ENCODE measurements around the gene SPATA4.
"Not testable (repeated sequence)": the region's sequence is repeated elsewhere in the genome, so short reads cannot be mapped to it uniquely, and the experiment has no call there.

Gene SPATA4

DNA sequence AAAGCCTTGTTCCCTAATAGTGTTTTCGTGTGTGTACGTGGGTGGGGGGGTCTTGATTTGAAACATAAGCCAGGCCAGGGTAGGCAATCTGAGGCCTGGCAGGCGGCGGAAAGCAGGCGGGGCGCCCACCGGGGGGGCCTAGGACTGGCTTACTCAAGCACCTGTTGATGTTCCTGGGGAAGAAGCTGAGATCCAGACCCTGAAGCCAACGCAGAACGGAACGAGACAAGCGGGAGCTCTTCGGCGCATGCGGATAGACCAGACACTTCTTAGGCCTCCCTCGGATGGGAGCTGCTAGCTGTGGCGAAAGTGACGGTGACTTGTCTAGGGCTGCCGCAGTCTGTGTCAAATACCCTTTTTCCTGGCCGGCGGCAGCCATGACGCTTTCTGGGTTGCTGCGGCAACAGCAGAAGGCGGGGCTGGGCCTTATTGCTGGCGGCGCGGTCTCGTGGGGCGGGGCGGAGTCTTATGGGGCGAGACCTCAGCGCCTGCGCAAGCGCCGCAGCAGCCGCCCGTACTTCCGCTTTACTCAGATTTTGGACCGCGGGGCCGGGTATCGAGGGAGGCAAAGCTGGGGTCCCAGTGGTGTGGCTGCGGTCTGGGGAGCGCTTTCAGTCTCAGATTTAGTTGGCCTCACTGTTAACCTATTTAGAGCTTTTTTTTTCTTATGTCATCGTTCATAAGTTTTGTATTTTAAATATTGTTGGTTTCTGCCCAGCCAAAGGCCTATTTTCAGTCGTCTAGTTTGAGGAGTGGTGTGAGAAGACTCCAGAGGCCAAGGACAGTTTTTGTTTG lies at the start of gene SPATA4:
SPATA4 (minus strand) TSS at position 402 of the 795 bp plus-strand sequence; CDS start at position 379, 23 bp downstream.
- DNase-seq (ENCODE audit: low read depth): peak; percentile 89

GRCh38 chr4:176242764-176243347 lies 47.5 kb upstream of the SPATA4 start:
- DNase-seq (ENCODE audit: low read depth): no peak

GRCh38 chr4:176241703-176242102 lies 46.3 kb upstream of the SPATA4 start:
- DNase-seq (ENCODE audit: low read depth): no peak

DNA sequence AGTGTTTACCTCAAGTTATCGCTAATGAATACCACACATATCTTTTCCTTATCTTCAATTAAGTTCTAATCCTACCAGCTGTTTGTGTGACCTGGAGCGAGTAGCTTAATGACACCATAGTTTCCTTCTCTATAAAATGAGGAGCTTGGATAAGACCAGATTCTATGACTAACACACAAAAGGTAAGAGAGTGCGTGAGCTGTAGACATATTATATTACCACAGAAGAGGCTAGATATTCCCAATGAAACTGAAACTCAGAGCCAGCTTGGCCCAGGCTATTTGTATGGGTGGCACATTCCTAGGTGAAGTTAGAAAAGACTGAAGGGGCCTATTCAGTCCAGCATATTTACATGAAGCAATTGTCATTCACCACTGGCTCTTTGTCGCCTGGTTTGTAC lies 43.4 kb upstream of the SPATA4 start:
- DNase-seq (ENCODE audit: low read depth): no peak

DNA sequence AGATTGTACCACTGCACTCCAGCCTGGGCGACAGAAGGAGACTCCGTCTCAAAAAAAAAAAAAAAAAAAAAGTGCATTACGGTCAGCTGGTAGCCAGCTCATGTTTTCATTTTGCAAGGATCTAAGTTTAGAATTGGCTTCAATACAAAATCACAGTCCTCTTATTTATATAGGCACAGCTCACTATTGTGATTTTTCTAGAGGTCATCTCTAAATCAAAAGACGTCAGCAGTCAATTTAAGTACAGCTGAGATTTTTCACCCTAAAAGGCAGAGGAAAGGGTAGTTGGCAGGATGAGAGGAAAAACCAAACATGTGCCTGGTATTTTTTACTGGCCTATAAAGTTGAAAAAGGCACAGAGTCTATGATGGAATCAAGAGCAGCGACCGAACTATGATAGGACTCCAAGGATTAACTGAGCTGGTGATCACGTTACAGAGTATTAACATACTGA lies 42.8 kb upstream of the SPATA4 start:
- no peak for DNase-seq (ENCODE audit: low read depth)

DNA sequence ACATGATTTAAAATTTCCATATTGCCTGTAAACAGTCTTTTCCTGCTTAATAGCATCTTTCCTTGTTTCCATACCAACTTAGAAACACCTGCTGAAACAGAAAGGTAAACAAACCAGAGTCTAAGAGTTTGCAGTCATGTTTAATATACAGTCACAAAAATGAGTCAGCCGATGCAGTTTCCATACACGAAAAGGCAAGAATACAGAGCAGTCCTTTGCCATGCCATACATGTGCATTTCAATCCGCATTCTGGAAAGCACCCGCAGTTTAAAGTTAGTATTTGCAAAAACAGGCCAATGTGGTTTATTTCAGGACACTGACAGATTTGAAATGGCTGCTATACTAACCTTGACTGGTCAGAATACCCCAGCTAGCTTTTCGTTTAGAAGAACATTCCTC lies 41.6 kb upstream of the SPATA4 start:
- no peak for DNase-seq (ENCODE audit: low read depth)

DNA sequence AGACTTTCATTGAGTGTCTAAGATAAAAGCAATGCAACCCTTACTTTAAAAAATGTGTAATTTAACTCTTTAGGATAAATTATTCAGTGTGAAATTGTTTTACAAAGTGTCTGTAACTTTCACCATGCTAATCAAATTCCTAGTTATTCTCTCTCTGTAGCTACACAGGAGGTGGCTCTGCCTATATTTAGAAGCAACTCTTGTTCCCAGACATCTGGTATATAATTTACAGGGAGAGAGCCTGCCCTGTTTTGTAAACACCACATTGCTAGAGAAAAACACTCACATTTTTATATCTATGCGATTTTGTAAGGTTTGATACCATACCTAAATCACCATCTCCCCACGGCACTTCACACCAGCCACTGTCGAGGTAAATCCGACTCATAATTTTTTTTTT lies 35.5 kb upstream of the SPATA4 start:
- no peak for DNase-seq (ENCODE audit: low read depth)

GRCh38 chr4:176229645-176230044 lies 34.3 kb upstream of the SPATA4 start:
- DNase-seq (ENCODE audit: low read depth): no peak

GRCh38 chr4:176226736-176227135 lies 31.4 kb upstream of the SPATA4 start:
- no peak for DNase-seq (ENCODE audit: low read depth)

DNA sequence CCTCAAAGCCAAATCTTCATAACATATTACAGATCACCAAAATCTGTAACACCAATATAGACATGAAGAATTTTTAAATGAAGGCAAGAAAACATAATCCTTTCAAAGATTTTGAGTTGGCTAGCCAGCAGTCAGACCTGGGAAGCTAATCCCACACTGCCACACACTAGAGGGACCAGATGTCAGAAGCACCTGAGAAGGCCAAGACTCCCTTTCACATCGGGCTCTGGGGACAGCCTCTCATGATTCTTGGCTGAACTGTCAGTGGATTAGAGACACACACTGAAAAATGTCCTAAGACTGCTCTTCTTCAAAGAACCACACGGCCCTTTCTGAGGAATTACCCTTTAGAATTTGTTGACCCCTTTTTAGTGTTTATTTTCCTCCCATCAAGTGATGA lies 28.2 kb upstream of the SPATA4 start:
- DNase-seq (ENCODE audit: low read depth): no peak

GRCh38 chr4:176222149-176222548 lies 26.8 kb upstream of the SPATA4 start:
- no peak for DNase-seq (ENCODE audit: low read depth)

GRCh38 chr4:176217510-176217909 lies 22.1 kb upstream of the SPATA4 start:
- no peak for DNase-seq (ENCODE audit: low read depth)

GRCh38 chr4:176212351-176212750 lies 17.0 kb upstream of the SPATA4 start:
- not testable (repeated sequence) for DNase-seq (ENCODE audit: low read depth)

- DNase-seq (ENCODE audit: low read depth): no peak
Measured at GRCh38 chr4:176210579-176211296, 15.4 kb upstream of the SPATA4 start.

DNA sequence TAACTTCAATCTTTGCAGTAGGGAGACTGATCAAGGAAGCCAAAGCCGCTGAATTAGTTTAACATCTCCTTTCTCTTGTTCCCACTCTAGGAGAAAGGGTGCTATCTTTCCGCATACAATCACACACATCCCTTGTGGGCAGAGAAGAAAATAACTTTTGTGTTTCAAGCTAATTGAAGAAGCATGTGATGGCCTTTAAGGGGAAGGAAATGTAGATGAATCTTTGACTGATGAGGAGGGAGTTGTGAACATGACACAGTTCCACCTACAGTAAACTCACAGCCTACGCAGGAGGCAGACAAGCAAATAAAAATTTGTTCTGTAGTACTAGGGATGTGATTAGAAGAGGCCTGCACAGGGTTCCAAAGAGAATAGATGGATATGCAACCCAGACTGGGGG lies 14.7 kb upstream of the SPATA4 start:
- no peak for DNase-seq (ENCODE audit: low read depth)

DNA sequence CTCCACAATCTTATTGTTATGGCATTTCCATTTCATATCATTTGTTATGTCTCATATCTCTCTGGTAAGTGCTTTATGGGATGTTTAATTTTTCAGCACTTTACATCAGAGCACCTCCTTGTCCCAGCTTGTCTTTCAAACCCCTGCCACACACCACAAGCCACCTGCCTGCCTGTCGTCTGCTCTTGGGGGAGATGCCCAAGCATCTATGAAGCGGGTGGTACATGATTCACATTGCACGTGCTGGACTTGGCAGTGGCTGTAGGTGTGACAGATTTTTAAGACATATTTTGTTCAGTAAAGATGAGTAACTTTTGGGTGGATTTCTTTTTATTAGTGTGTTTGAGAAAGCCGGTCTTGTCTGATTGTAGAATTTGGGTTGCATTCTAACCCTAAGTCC lies 14.2 kb upstream of the SPATA4 start:
- no peak for DNase-seq (ENCODE audit: low read depth)

DNA sequence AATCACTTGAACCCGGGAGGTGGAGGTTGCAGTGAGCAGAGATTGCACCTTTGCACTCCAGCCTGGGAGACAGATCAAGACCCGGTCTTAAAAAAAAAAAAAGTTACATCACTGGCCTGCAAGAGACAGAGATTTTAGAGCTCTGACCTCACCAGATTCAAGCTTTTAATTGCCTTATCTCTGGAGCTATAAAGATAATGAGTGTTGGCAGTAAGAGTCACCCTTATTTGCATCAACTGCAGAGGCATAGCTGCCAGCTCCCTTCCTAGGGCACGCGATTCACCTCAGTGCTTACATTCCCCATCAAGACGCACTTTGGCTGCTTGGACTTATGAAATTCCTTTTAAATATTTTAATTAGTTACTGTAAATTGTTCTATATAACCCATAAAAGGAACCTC lies 12.5 kb upstream of the SPATA4 start:
- DNase-seq (ENCODE audit: low read depth): no peak

GRCh38 chr4:176205299-176205698 lies 9.9 kb upstream of the SPATA4 start:
- no peak for DNase-seq (ENCODE audit: low read depth)

DNA sequence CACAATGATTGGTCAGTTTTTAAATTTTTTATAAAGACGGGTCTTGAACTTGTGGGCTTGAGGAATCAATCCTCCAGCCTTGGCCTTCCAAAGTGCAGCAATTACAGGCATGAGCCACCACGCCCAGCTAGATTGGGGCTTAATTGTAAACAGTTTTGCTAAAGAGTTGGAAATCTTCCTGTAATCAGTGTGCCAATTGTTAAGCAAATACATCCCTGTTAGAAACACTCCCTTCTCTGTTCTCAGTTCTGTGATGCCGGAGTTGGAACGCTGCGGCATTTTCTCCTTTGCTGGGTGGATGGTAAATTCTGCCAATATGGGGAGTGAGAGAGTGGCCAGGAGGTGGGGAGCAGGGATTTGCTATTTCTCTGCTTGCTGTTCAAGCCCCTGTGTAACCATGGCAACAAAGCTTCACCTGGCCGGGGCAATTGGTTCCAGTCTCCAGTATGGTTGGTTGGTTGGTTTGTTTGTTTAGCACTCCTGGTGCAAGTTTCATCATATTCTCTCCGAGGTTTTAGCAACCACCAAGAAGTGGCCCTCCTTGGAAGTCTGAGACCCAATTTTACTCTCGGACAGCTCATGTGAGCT lies 3.0 kb upstream of the SPATA4 start:
- DNase-seq (ENCODE audit: low read depth): no peak

- peak; percentile 7 for DNase-seq (ENCODE audit: low read depth)
Measured at GRCh38 chr4:176193938-176194337, 1.4 kb downstream of the SPATA4 start.

- no peak for DNase-seq (ENCODE audit: low read depth)
Measured at GRCh38 chr4:176193126-176193525, 2.3 kb downstream of the SPATA4 start.

GRCh38 chr4:176191974-176192373 lies 3.4 kb downstream of the SPATA4 start:
- DNase-seq (ENCODE audit: low read depth): no peak
